Measurements from ENCODE around the gene CRB2. TPM values are rescaled to one million over a fixed set of nuclear protein-coding genes. Genes with fewer than 3 reads are reported as not detected.
"Not testable (repeated sequence)": the region's sequence is repeated elsewhere in the genome, so short reads cannot be mapped to it uniquely, and the experiment has no call there.

Gene CRB2
- total RNA-seq, 1 donor from 2014 or later, result 1.2 TPM

- TF ChIP-seq CTCF (IDR thresholded peaks at IDR 0.05), result no peak
- Mint-ChIP-seq H3K4me1 (peaks cover 66% of the 10 kb centered on the region), H3K36me3 (ENCODE audit: low read depth) (no peaks in the 10 kb centered on the region), H3K4me3 (no peak overlapping the region), H3K9me3 (no peaks in the 10 kb centered on the region), H3K27me3 (no peaks in the 10 kb centered on the region), H3K27ac (peak overlapping the region; percentile 20)
- CTCF ChIA-PET, result interaction anchor here (1.1 kb wide), 1 partner anchor 12 kb away, joined by 3 read pairs; no protein-coding TSS in a partner anchor
- POLR2A ChIA-PET, result interaction anchor here (14.9 kb wide), 1 partner anchor 12 kb away, joined by 304 read pairs; no protein-coding TSS in a partner anchor
- intact Hi-C loops (cut with micrococcal nuclease), result no loop called here
- ATAC-seq (ENCODE audit: low read depth), result no peak
- no peak for DNase-seq
Measured at GRCh38 chr9:123327697-123328100, 28.3 kb upstream of the CRB2 start.

GRCh38 chr9:123329329-123329955, 26.6 kb upstream of the CRB2 start:
- intact Hi-C loops (cut with micrococcal nuclease), result no loop called here
- H3K4me3 Mint-ChIP-seq, result no peak overlapping the region
- ChIA-PET CTCF (no interaction called here), POLR2A (no interaction called here)
- ATAC-seq (ENCODE audit: low read depth) (no peak), DNase-seq (no peak)
- H3K4me1 Mint-ChIP-seq, result peaks cover 65% of the 10 kb centered on the region
- no peaks in the 10 kb centered on the region for H3K36me3 Mint-ChIP-seq (ENCODE audit: low read depth)
- H3K9me3 Mint-ChIP-seq, result no peaks in the 10 kb centered on the region
- peak overlapping the region; percentile 8 for H3K27ac Mint-ChIP-seq
- no peaks in the 10 kb centered on the region for H3K27me3 Mint-ChIP-seq
- TF ChIP-seq CTCF (IDR thresholded peaks at IDR 0.05), result no peak

- ATAC-seq (ENCODE audit: low read depth) (no peak), DNase-seq (no peak)
- no peak for TF ChIP-seq CTCF (IDR thresholded peaks at IDR 0.05)
- peaks cover 64% of the 10 kb centered on the region for H3K4me1 Mint-ChIP-seq
- H3K4me3 Mint-ChIP-seq, result no peak overlapping the region
- CTCF ChIA-PET, result no interaction called here
- intact Hi-C loops (cut with micrococcal nuclease), result no loop called here
- peak overlapping the region; percentile 53 for H3K27ac Mint-ChIP-seq
- no peaks in the 10 kb centered on the region for H3K36me3 Mint-ChIP-seq (ENCODE audit: low read depth)
- no peaks in the 10 kb centered on the region for H3K9me3 Mint-ChIP-seq
- POLR2A ChIA-PET, result no interaction called here
- no peaks in the 10 kb centered on the region for H3K27me3 Mint-ChIP-seq
Measured at GRCh38 chr9:123331346-123332060, 24.5 kb upstream of the CRB2 start.

- ChIA-PET POLR2A (interaction anchor here (13.0 kb wide), 1 partner anchor 12 kb away, joined by 304 read pairs; no protein-coding TSS in a partner anchor), CTCF (interaction anchor here (1.4 kb wide), 1 partner anchor 63 kb away, joined by 3 read pairs; no protein-coding TSS in a partner anchor)
- DNase-seq; H3K27me3 Mint-ChIP-seq; intact Hi-C loops (cut with micrococcal nuclease); H3K27ac Mint-ChIP-seq; H3K4me3 Mint-ChIP-seq; ATAC-seq (ENCODE audit: low read depth); H3K9me3 Mint-ChIP-seq; H3K36me3 Mint-ChIP-seq (ENCODE audit: low read depth): not testable (repeated sequence)
- peaks cover 66% of the 10 kb centered on the region for H3K4me1 Mint-ChIP-seq
Measured at GRCh38 chr9:123333058-123333669, 22.8 kb upstream of the CRB2 start.

GRCh38 chr9:123334639-123335038, 21.4 kb upstream of the CRB2 start:
- Mint-ChIP-seq H3K36me3 (ENCODE audit: low read depth) (no peaks in the 10 kb centered on the region), H3K27ac (peak overlapping the region; percentile 46), H3K4me3 (no peak overlapping the region), H3K27me3 (no peaks in the 10 kb centered on the region), H3K9me3 (no peaks in the 10 kb centered on the region), H3K4me1 (peaks cover 75% of the 10 kb centered on the region)
- no peak for TF ChIP-seq CTCF (IDR thresholded peaks at IDR 0.05)
- POLR2A ChIA-PET, result interaction anchor here (1.3 to 13.0 kb wide), 2 partner anchors 13 to 71 kb away, joined by 4 to 304 read pairs; no protein-coding TSS in a partner anchor
- intact Hi-C loops (cut with micrococcal nuclease), result loop anchor here (1.0 kb wide), 1 partner anchor 26 kb away; no protein-coding TSS in a partner anchor
- DNase-seq (no peak), ATAC-seq (ENCODE audit: low read depth) (no peak)
- CTCF ChIA-PET, result interaction anchor here (0.8 to 1.4 kb wide), 4 partner anchors 8 to 65 kb away, joined by 3 to 4 read pairs (median 4); no protein-coding TSS in a partner anchor

Measured in activated B cell treated with CpG ODN at 0.5 μM for 24 hours (primary cell).